ENCODE measurements around the gene GNB1L.

The GNB1L gene

GRCh38 chr22:19763458-19764298 lies 91.0 kb downstream of the GNB1L start:
- peaks cover 26% of the 10 kb centered on the region; the same call in 1 of the 2 replicates for H3K36me3 ChIP-seq (ENCODE audit: insufficient read depth, low read length)
- no peaks in the 10 kb centered on the region for H3K9me3 ChIP-seq (ENCODE audit: low read depth, low read length)
- TF ChIP-seq POLR2AphosphoS5 (IDR thresholded peaks at IDR 0.05; ENCODE audit: borderline replicate concordance, low read depth, low read length) (no peak), FOXP2 (optimal IDR thresholded peaks at IDR 0.05; ENCODE audit: control extremely low read depth, extremely low read length, insufficient read depth) (no peak), EZH2 (IDR thresholded peaks at IDR 0.05) (no peak)
- no peak overlapping the region for H3K27ac ChIP-seq
- H3K4me3 ChIP-seq, result no peak overlapping the region
- no peak overlapping the region for H3K9ac ChIP-seq (ENCODE audit: insufficient read length)
- DNase-seq (ENCODE audit: low read depth, low spot score), result no peak

- TF ChIP-seq POLR2AphosphoS5 (IDR thresholded peaks at IDR 0.05; ENCODE audit: borderline replicate concordance, low read depth, low read length), result no peak
- no peak for TF ChIP-seq FOXP2 (optimal IDR thresholded peaks at IDR 0.05; ENCODE audit: control extremely low read depth, extremely low read length, insufficient read depth)
- no peak for TF ChIP-seq EZH2 (IDR thresholded peaks at IDR 0.05)
- Histone ChIP-seq H3K9ac (ENCODE audit: insufficient read length) (peak overlapping the region; percentile 74), H3K27ac (peak overlapping the region; percentile 68), H3K4me3 (peak overlapping the region; percentile 86), H3K9me3 (ENCODE audit: low read depth, low read length) (no peaks in the 10 kb centered on the region), H3K36me3 (ENCODE audit: insufficient read depth, low read length) (peaks cover 20% of the 10 kb centered on the region; the same call in 1 of the 2 replicates)
- DNase-seq (ENCODE audit: low read depth, low spot score), result no peak
These were observed 91.9 kb downstream of the GNB1L start for GRCh38 chr22:19762568-19763457.

GRCh38 chr22:19761725-19762567 lies 92.7 kb downstream of the GNB1L start:
- H3K27ac ChIP-seq, result peak overlapping the region; percentile 68
- no peaks in the 10 kb centered on the region for H3K9me3 ChIP-seq (ENCODE audit: low read depth, low read length)
- H3K9ac ChIP-seq (ENCODE audit: insufficient read length), result peak overlapping the region; percentile 74
- H3K4me3 ChIP-seq, result peak overlapping the region; percentile 86
- no peak for DNase-seq (ENCODE audit: low read depth, low spot score)
- TF ChIP-seq FOXP2 (optimal IDR thresholded peaks at IDR 0.05; ENCODE audit: control extremely low read depth, extremely low read length, insufficient read depth) (no peak), POLR2AphosphoS5 (IDR thresholded peaks at IDR 0.05; ENCODE audit: borderline replicate concordance, low read depth, low read length) (no peak), EZH2 (IDR thresholded peaks at IDR 0.05) (no peak)
- peaks cover 20% of the 10 kb centered on the region; the same call in 1 of the 2 replicates for H3K36me3 ChIP-seq (ENCODE audit: insufficient read depth, low read length)

GRCh38 chr22:19760951-19761724 lies 93.5 kb downstream of the GNB1L start:
- Histone ChIP-seq H3K4me3 (peak overlapping the region; percentile 86), H3K27ac (peak overlapping the region; percentile 71), H3K36me3 (ENCODE audit: insufficient read depth, low read length) (peaks cover 20% of the 10 kb centered on the region; the same call in 1 of the 2 replicates), H3K9ac (ENCODE audit: insufficient read length) (peak overlapping the region; percentile 74), H3K9me3 (ENCODE audit: low read depth, low read length) (no peaks in the 10 kb centered on the region)
- no peak for TF ChIP-seq POLR2AphosphoS5 (IDR thresholded peaks at IDR 0.05; ENCODE audit: borderline replicate concordance, low read depth, low read length)
- no peak for TF ChIP-seq EZH2 (IDR thresholded peaks at IDR 0.05)
- no peak for TF ChIP-seq FOXP2 (optimal IDR thresholded peaks at IDR 0.05; ENCODE audit: control extremely low read depth, extremely low read length, insufficient read depth)
- no peak for DNase-seq (ENCODE audit: low read depth, low spot score)

- peak within 1 kb of the TSS; percentile 86 for H3K4me3 ChIP-seq
- H3K9ac ChIP-seq (ENCODE audit: insufficient read length), result peak within 1 kb of the TSS; percentile 89
- TF ChIP-seq EZH2 (IDR thresholded peaks at IDR 0.05) (no peak), POLR2AphosphoS5 (IDR thresholded peaks at IDR 0.05; ENCODE audit: borderline replicate concordance, low read depth, low read length) (no peak), FOXP2 (optimal IDR thresholded peaks at IDR 0.05; ENCODE audit: control extremely low read depth, extremely low read length, insufficient read depth) (no peak)
- peaks cover 18% of the 10 kb centered on the region; the same call in 1 of the 2 replicates for H3K36me3 ChIP-seq (ENCODE audit: insufficient read depth, low read length)
- no peaks in the 10 kb centered on the region for H3K9me3 ChIP-seq (ENCODE audit: low read depth, low read length)
- no peak for DNase-seq (ENCODE audit: low read depth, low spot score)
- H3K27ac ChIP-seq, result peak within 1 kb of the TSS; percentile 89
These were observed 94.4 kb downstream of the GNB1L start, which contains the start of gene TBX1 for GRCh38 chr22:19760058-19760950. Gene TBX1 (plus strand): TSS chr22:19760778. CDS start chr22:19760844, 66 bp downstream.

GRCh38 chr22:19759427-19760057 lies 95.1 kb downstream of the GNB1L start:
- H3K36me3 ChIP-seq (ENCODE audit: insufficient read depth, low read length), result peaks cover 10% of the 10 kb centered on the region; the same call in 1 of the 2 replicates
- H3K27ac ChIP-seq, result peak overlapping the region; percentile 89
- no peaks in the 10 kb centered on the region for H3K9me3 ChIP-seq (ENCODE audit: low read depth, low read length)

More at GRCh38 chr22:19759427-19760057, 95.1 kb downstream of the GNB1L start:
- no peak for TF ChIP-seq EZH2 (IDR thresholded peaks at IDR 0.05)
- TF ChIP-seq FOXP2 (optimal IDR thresholded peaks at IDR 0.05; ENCODE audit: control extremely low read depth, extremely low read length, insufficient read depth), result no peak
- no peak for TF ChIP-seq POLR2AphosphoS5 (IDR thresholded peaks at IDR 0.05; ENCODE audit: borderline replicate concordance, low read depth, low read length)
- H3K4me3 ChIP-seq, result peak overlapping the region; percentile 76
- DNase-seq (ENCODE audit: low read depth, low spot score), result no peak
- peak overlapping the region; percentile 89 for H3K9ac ChIP-seq (ENCODE audit: insufficient read length)

All from SK-N-MC (cell line).